ENCODE measurements around the gene PCDH9. TPM values are rescaled to one million over a fixed set of nuclear protein-coding genes. Genes with fewer than 3 reads are reported as not detected.

Gene PCDH9
- total and polyA plus RNA-seq, 7 donors: under 0.01 to 15.7 (median 8.7) TPM; not detected in 1

GRCh38 chr13:66933527-66933926 is 296.6 kb downstream of the PCDH9 start:
- WGBS, 2 donors: 74 to 78% methylated on average over 3 of the region's 3 CpGs
- H3K9me3 ChIP-seq: no peaks in the 10 kb centered on the region
- peaks cover 0 to 10% (median 4%) of the 10 kb centered on the region in 4 donors for H3K4me1 ChIP-seq
- TF ChIP-seq EP300 (IDR thresholded peaks at IDR 0.05) (peak in 1 of 4 donors; percentile 29), POLR2AphosphoS5 (IDR thresholded peaks at IDR 0.05) (no peak)
- TF ChIP-seq, protein P1, sequence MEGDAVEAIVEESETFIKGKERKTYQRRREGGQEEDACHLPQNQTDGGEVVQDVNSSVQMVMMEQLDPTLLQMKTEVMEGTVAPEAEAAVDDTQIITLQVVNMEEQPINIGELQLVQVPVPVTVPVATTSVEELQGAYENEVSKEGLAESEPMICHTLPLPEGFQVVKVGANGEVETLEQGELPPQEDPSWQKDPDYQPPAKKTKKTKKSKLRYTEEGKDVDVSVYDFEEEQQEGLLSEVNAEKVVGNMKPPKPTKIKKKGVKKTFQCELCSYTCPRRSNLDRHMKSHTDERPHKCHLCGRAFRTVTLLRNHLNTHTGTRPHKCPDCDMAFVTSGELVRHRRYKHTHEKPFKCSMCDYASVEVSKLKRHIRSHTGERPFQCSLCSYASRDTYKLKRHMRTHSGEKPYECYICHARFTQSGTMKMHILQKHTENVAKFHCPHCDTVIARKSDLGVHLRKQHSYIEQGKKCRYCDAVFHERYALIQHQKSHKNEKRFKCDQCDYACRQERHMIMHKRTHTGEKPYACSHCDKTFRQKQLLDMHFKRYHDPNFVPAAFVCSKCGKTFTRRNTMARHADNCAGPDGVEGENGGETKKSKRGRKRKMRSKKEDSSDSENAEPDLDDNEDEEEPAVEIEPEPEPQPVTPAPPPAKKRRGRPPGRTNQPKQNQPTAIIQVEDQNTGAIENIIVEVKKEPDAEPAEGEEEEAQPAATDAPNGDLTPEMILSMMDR (IDR thresholded peaks at IDR 0.05): no peak
- peak overlapping the region in 1 of 4 donors; percentile 75 for H3K27ac ChIP-seq
- no peaks in the 10 kb centered on the region for H3K27me3 ChIP-seq
- H3K36me3 ChIP-seq: no peaks in the 10 kb centered on the region
- intact Hi-C loops (cut with DNase I): no loop called here
- no peak for DNase-seq
- H3K4me3 ChIP-seq: no peak overlapping the region

GRCh38 chr13:66927562-66927961 is 302.6 kb downstream of the PCDH9 start:
- intact Hi-C loops (cut with DNase I): no loop called here
- no peak overlapping the region for H3K4me3 ChIP-seq

DNA sequence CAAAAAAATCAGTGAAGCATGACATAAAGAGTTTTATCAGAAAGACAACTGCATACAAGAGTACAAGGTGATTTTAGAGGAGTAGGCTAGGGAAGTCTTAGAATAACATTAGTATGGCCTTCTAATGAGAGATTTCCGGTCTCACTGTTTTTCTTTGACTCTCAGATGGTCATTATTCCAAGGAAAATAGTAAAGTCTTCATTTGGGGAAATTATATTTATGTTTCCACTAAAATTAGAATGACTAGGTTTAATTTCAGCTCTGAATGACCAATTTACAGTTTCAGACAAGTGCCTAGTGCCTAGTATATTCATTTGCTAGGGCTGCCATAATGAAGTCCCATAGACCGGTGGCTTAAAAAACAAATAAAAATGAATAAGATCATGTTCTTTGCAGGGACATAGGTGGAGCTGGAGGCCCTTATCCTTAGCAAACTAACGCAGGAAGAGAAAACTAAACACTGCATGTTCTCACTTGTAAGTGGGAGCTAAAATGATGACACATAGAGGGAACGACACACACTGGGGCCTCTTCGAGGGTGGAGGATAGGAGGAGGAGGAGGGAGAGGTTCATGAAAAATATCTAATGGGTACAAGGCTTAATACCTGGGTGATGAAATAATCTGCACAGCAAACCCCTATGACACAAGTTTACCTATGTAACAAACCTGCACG is 303.1 kb downstream of the PCDH9 start:
- no peak overlapping the region for H3K27ac ChIP-seq
- no peak for DNase-seq
- TF ChIP-seq POLR2AphosphoS5 (IDR thresholded peaks at IDR 0.05) (no peak), POLR2A (IDR thresholded peaks at IDR 0.05) (no peak), EP300 (IDR thresholded peaks at IDR 0.05) (no peak)
- TF ChIP-seq, protein P1 (IDR thresholded peaks at IDR 0.05): no peak
- H3K9me3 ChIP-seq: no peaks in the 10 kb centered on the region
- no peak overlapping the region for H3K4me3 ChIP-seq
- H3K27me3 ChIP-seq: no peaks in the 10 kb centered on the region
- 71 to 77% methylated on average over 6 of the region's 6 CpGs for WGBS, 2 donors
- H3K4me1 ChIP-seq: no peaks in the 10 kb centered on the region
- H3K36me3 ChIP-seq: no peaks in the 10 kb centered on the region
- intact Hi-C loops (cut with DNase I): no loop called here

More at GRCh38 chr13:66927562-66927961, 302.6 kb downstream of the PCDH9 start:
- H3K9me3 ChIP-seq: no peaks in the 10 kb centered on the region
- H3K36me3 ChIP-seq: no peaks in the 10 kb centered on the region
- no peaks in the 10 kb centered on the region for H3K27me3 ChIP-seq
- no peaks in the 10 kb centered on the region for H3K4me1 ChIP-seq
- TF ChIP-seq EP300 (IDR thresholded peaks at IDR 0.05) (no peak), POLR2AphosphoS5 (IDR thresholded peaks at IDR 0.05) (no peak), POLR2A (IDR thresholded peaks at IDR 0.05) (no peak)
- TF ChIP-seq, protein P1 (IDR thresholded peaks at IDR 0.05): no peak
- no peak overlapping the region for H3K27ac ChIP-seq
- DNase-seq: no peak

- no peaks in the 10 kb centered on the region for H3K36me3 ChIP-seq
- no peaks in the 10 kb centered on the region for H3K4me1 ChIP-seq
- no peak overlapping the region for H3K27ac ChIP-seq
- no peak for TF ChIP-seq POLR2A (IDR thresholded peaks at IDR 0.05)
- TF ChIP-seq, protein P1 (IDR thresholded peaks at IDR 0.05): no peak
- TF ChIP-seq POLR2AphosphoS5 (IDR thresholded peaks at IDR 0.05): no peak
- no peak for TF ChIP-seq EP300 (IDR thresholded peaks at IDR 0.05)
- intact Hi-C loops (cut with DNase I): no loop called here
- H3K4me3 ChIP-seq: no peak overlapping the region
- DNase-seq: no peak
- H3K27me3 ChIP-seq: no peaks in the 10 kb centered on the region
- H3K9me3 ChIP-seq: no peaks in the 10 kb centered on the region
- WGBS, 2 donors: 67 to 82% methylated on average over 4 of the region's 4 CpGs
Measured at GRCh38 chr13:66926200-66926850, 303.8 kb downstream of the PCDH9 start.
